ENCODE data around the gene RASSF6.

- no peak for TF ChIP-seq CTCF (IDR thresholded peaks at IDR 0.05; ENCODE audit: low read depth, low read length)
- TF ChIP-seq, protein P1, sequence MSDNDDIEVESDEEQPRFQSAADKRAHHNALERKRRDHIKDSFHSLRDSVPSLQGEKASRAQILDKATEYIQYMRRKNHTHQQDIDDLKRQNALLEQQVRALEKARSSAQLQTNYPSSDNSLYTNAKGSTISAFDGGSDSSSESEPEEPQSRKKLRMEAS (IDR thresholded peaks at IDR 0.05; ENCODE audit: low read depth, low read length) = no peak
Measured at GRCh38 chr4:73664470-73664869, 44.2 kb upstream of the RASSF6 start.
